ENCODE measurements around the gene TIMM23B.
A peak's percentile ranks its signal among the peaks of the same experiment; 100 is the strongest.
"Not testable (repeated sequence)": the region's sequence is repeated elsewhere in the genome, so short reads cannot be mapped to it uniquely, and the experiment has no call there.

TIMM23B gene

GRCh38 chr10:49941447-49942338 lies at the start of gene TIMM23B, which contains the start of gene PARG:
Gene TIMM23B (plus strand): TSS chr10:49942053. CDS start chr10:49942195, 142 bp downstream.
Gene PARG (minus strand): TSS chr10:49942027. CDS start chr10:49941725, 302 bp downstream.
- H3K4me3 ChIP-seq (ENCODE audit: low read depth, low read length): peak within 1 kb of the TSS; percentile 98
- TF ChIP-seq POLR2A (IDR thresholded peaks at IDR 0.05; ENCODE audit: extremely low read depth, insufficient read length) (peak; percentile 53), MAX (IDR thresholded peaks at IDR 0.05; ENCODE audit: low read depth, low read length) (peak; percentile 57), MYC (IDR thresholded peaks at IDR 0.05; ENCODE audit: low read depth, low read length) (peak; percentile 81)
- DNase-seq (ENCODE audit: low read depth): peak; percentile 88

- not testable (repeated sequence) for DNase-seq (ENCODE audit: low read depth); H3K4me3 ChIP-seq (ENCODE audit: low read depth, low read length)
Observed at GRCh38 chr10:49899999-49900398, 41.9 kb upstream of the TIMM23B start.

- not testable (repeated sequence) for H3K4me3 ChIP-seq (ENCODE audit: low read depth, low read length); DNase-seq (ENCODE audit: low read depth)
Observed at GRCh38 chr10:49900406-49900805, 41.4 kb upstream of the TIMM23B start.

GRCh38 chr10:49903829-49904228 lies 38.0 kb upstream of the TIMM23B start:
- H3K4me3 ChIP-seq (ENCODE audit: low read depth, low read length); DNase-seq (ENCODE audit: low read depth): not testable (repeated sequence)

GRCh38 chr10:49908290-49909080 lies 33.4 kb upstream of the TIMM23B start:
- not testable (repeated sequence) for DNase-seq (ENCODE audit: low read depth); H3K4me3 ChIP-seq (ENCODE audit: low read depth, low read length)

- H3K4me3 ChIP-seq (ENCODE audit: low read depth, low read length); DNase-seq (ENCODE audit: low read depth): not testable (repeated sequence)
Observed at GRCh38 chr10:49910295-49910694, 31.6 kb upstream of the TIMM23B start.

GRCh38 chr10:49916451-49916850 lies 25.4 kb upstream of the TIMM23B start:
- not testable (repeated sequence) for H3K4me3 ChIP-seq (ENCODE audit: low read depth, low read length); DNase-seq (ENCODE audit: low read depth)

GRCh38 chr10:49917927-49918326 lies 23.9 kb upstream of the TIMM23B start:
- H3K4me3 ChIP-seq (ENCODE audit: low read depth, low read length); DNase-seq (ENCODE audit: low read depth): not testable (repeated sequence)

GRCh38 chr10:49922041-49922440 lies 19.8 kb upstream of the TIMM23B start:
- not testable (repeated sequence) for H3K4me3 ChIP-seq (ENCODE audit: low read depth, low read length); DNase-seq (ENCODE audit: low read depth)

- DNase-seq (ENCODE audit: low read depth); H3K4me3 ChIP-seq (ENCODE audit: low read depth, low read length): not testable (repeated sequence)
Observed at GRCh38 chr10:49923572-49923971, 18.3 kb upstream of the TIMM23B start.

GRCh38 chr10:49931276-49931675 lies 10.6 kb upstream of the TIMM23B start:
- not testable (repeated sequence) for DNase-seq (ENCODE audit: low read depth); H3K4me3 ChIP-seq (ENCODE audit: low read depth, low read length)

- not testable (repeated sequence) for DNase-seq (ENCODE audit: low read depth); H3K4me3 ChIP-seq (ENCODE audit: low read depth, low read length)
Observed at GRCh38 chr10:49931959-49932728, 9.7 kb upstream of the TIMM23B start.

- peak; percentile 28 for DNase-seq (ENCODE audit: low read depth)
- H3K4me3 ChIP-seq (ENCODE audit: low read depth, low read length): peak overlapping the region; percentile 98
Observed at GRCh38 chr10:49942339-49942705, 469 bp downstream of the TIMM23B start.

GRCh38 chr10:49943607-49944006 lies 1.8 kb downstream of the TIMM23B start:
- peak; percentile 18 for DNase-seq (ENCODE audit: low read depth)
- H3K4me3 ChIP-seq (ENCODE audit: low read depth, low read length): peak overlapping the region; percentile 98

- not testable (repeated sequence) for DNase-seq (ENCODE audit: low read depth); H3K4me3 ChIP-seq (ENCODE audit: low read depth, low read length)
Observed at GRCh38 chr10:49948142-49948541, 6.3 kb downstream of the TIMM23B start.

GRCh38 chr10:49948737-49949136 lies 6.9 kb downstream of the TIMM23B start:
- DNase-seq (ENCODE audit: low read depth); H3K4me3 ChIP-seq (ENCODE audit: low read depth, low read length): not testable (repeated sequence)

- H3K4me3 ChIP-seq (ENCODE audit: low read depth, low read length); DNase-seq (ENCODE audit: low read depth): not testable (repeated sequence)
Observed at GRCh38 chr10:49952006-49952405, 10.2 kb downstream of the TIMM23B start.

- not testable (repeated sequence) for H3K4me3 ChIP-seq (ENCODE audit: low read depth, low read length)
- DNase-seq (ENCODE audit: low read depth): peak; percentile 11
Observed at GRCh38 chr10:49953122-49953521, 11.3 kb downstream of the TIMM23B start.

Data from NB4 (cell line).